ENCODE results near the gene HMGCS1. TPM values are rescaled to one million over a fixed set of nuclear protein-coding genes. Genes with fewer than 3 reads are reported as not detected.

Gene HMGCS1
- polyA plus RNA-seq, 1 donor from 2014 or later: 498 TPM

GRCh38 chr5:43298443-43298842 is 14.8 kb downstream of the HMGCS1 start:
- Histone ChIP-seq H2AFZ (ENCODE audit: low read depth, low read length) (no peak overlapping the region), H3K27me3 (ENCODE audit: insufficient read depth, low read depth, low read length) (no peaks in the 10 kb centered on the region), H3F3A (ENCODE audit: insufficient read depth, low read length, poor library complexity, severe bottlenecking) (no peaks in the 10 kb centered on the region), H3K9me2 (ENCODE audit: insufficient read depth, low read length) (no peaks in the 10 kb centered on the region), H3K9ac (ENCODE audit: low read length) (no peak overlapping the region), H3K79me2 (replicated peaks; ENCODE audit: insufficient read depth, low read length) (peaks cover 95% of the 10 kb centered on the region), H3K36me3 (ENCODE audit: insufficient read depth, low read length) (peaks cover 18% of the 10 kb centered on the region), H3K27ac (ENCODE audit: low read length) (no peak overlapping the region), H4K20me1 (ENCODE audit: insufficient read depth) (peaks cover 31% of the 10 kb centered on the region), H3K4me3 (ENCODE audit: low read length) (no peak overlapping the region), H3K4me2 (ENCODE audit: low read length) (no peak overlapping the region), H3K9me3 (ENCODE audit: low read length) (no peaks in the 10 kb centered on the region)
- TF ChIP-seq RAD21 (conservative IDR thresholded peaks at IDR 0.05) (no peak), CTCF (IDR thresholded peaks at IDR 0.05; ENCODE audit: poor library complexity, severe bottlenecking) (no peak), EP300 (conservative IDR thresholded peaks at IDR 0.05; ENCODE audit: poor library complexity, severe bottlenecking) (no peak), EZH2 (IDR thresholded peaks at IDR 0.05; ENCODE audit: borderline replicate concordance, insufficient read depth, low read length, poor library complexity, severe bottlenecking) (no peak)

DNA sequence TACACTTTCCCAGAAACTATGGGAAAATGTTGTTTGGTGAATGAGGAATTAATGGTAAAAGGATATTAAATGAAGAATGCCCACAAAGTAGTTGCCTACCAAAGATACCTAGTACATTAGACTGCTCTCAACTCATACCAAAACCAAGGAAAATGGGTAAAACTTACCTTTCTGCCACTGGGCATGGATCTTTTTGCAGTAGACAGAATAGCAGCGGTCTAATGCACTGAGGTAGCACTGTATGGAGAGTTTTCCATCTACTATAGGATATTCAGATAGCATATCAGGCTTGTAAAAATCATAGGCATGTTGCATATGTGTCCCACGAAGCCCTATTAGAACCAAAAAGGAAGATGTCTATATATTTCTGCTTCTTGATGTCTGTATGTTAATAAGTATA is 16.4 kb downstream of the HMGCS1 start:
- no peak overlapping the region for H3K4me2 ChIP-seq (ENCODE audit: low read length)
- H3K9me3 ChIP-seq (ENCODE audit: low read length): no peaks in the 10 kb centered on the region
- no peak overlapping the region for H3K27ac ChIP-seq (ENCODE audit: low read length)
- H3K9ac ChIP-seq (ENCODE audit: low read length): no peak overlapping the region
- no peaks in the 10 kb centered on the region for H3F3A ChIP-seq (ENCODE audit: insufficient read depth, low read length, poor library complexity, severe bottlenecking)
- no peak for TF ChIP-seq REST (IDR thresholded peaks at IDR 0.05; ENCODE audit: borderline replicate concordance)
- no peak for TF ChIP-seq MXI1 (conservative IDR thresholded peaks at IDR 0.05; ENCODE audit: poor library complexity, severe bottlenecking)
- no peak for TF ChIP-seq TAF1 (IDR thresholded peaks at IDR 0.05; ENCODE audit: low read depth)
- no peak for TF ChIP-seq RAD21 (conservative IDR thresholded peaks at IDR 0.05)
- no peak for TF ChIP-seq CTCF (IDR thresholded peaks at IDR 0.05; ENCODE audit: poor library complexity, severe bottlenecking)
- TF ChIP-seq EZH2 (IDR thresholded peaks at IDR 0.05; ENCODE audit: borderline replicate concordance, insufficient read depth, low read length, poor library complexity, severe bottlenecking): no peak
- TF ChIP-seq POLR2AphosphoS5 (IDR thresholded peaks at IDR 0.05): no peak
- TF ChIP-seq EP300 (conservative IDR thresholded peaks at IDR 0.05; ENCODE audit: poor library complexity, severe bottlenecking): no peak
- no peak for TF ChIP-seq SMC3 (conservative IDR thresholded peaks at IDR 0.05; ENCODE audit: poor library complexity)
- no peak overlapping the region for H2AFZ ChIP-seq (ENCODE audit: low read depth, low read length)
- H3K36me3 ChIP-seq (ENCODE audit: insufficient read depth, low read length): peaks cover 17% of the 10 kb centered on the region
- no peaks in the 10 kb centered on the region for H3K9me2 ChIP-seq (ENCODE audit: insufficient read depth, low read length)
- H3K4me3 ChIP-seq (ENCODE audit: low read length): no peak overlapping the region
- peaks cover 91% of the 10 kb centered on the region for H3K79me2 ChIP-seq (replicated peaks; ENCODE audit: insufficient read depth, low read length)
- H4K20me1 ChIP-seq (ENCODE audit: insufficient read depth): peaks cover 22% of the 10 kb centered on the region
- H3K27me3 ChIP-seq (ENCODE audit: insufficient read depth, low read depth, low read length): no peaks in the 10 kb centered on the region

All from neural cell (in vitro differentiated cells).